Mesodermal cell (in vitro differentiated cells): ENCODE measurements around the gene TAL1.
A peak's percentile ranks its signal among the peaks of the same experiment; 100 is the strongest.

Source experiments
- H3K27ac ChIP-seq: 2 replicates; pipeline ENCODE4 v1.7.0; 2013; ENCODE audit warnings: mild to moderate bottlenecking, low read depth, low read length, moderate library complexity; ENCODE audit not compliant: severe bottlenecking
- H3K36me3 ChIP-seq: 2 replicates; pipeline ENCODE4 v1.7.1; 2013; ENCODE audit warnings: mild to moderate bottlenecking, low read length, moderate library complexity; ENCODE audit not compliant: control insufficient read depth, insufficient read depth
- H3K4me1 ChIP-seq: one replicate; pipeline ENCODE4 v1.7.1; 2013; ENCODE audit warnings: mild to moderate bottlenecking, low read length; ENCODE audit not compliant: insufficient read depth, control insufficient read depth, poor library complexity, severe bottlenecking
- H3K4me3 ChIP-seq: 2 replicates; pipeline ENCODE4 v1.7.0; 2013; ENCODE audit warnings: low read length, control low read depth, mild to moderate bottlenecking; ENCODE audit not compliant: insufficient read depth, poor library complexity, severe bottlenecking; ENCODE audit errors: extremely low read depth
- H3K9me3 ChIP-seq: 2 replicates; pipeline ENCODE4 v1.7.1; 2013; ENCODE audit warnings: mild to moderate bottlenecking, low read length, moderate library complexity; ENCODE audit not compliant: control insufficient read depth
- WGBS, 2 experiments: methylation state at CpG; one replicate each; pipeline ENCODE4 v1.1.5; 2013; ENCODE audit warnings: missing lambda C conversion rate in 2 of 2; ENCODE audit not compliant: insufficient coverage in 2 of 2; 5-methylcytosine and 5-hydroxymethylcytosine counted together

The TAL1 gene

GRCh38 chr1:47229031-47229885, 2.8 kb downstream of the TAL1 start:
- H3K4me1 ChIP-seq, result peaks cover 16% of the 10 kb centered on the region
- H3K4me3 ChIP-seq, result peak overlapping the region; percentile 37
- WGBS, 2 experiments, result 3 to 6% methylated on average over 11 to 13 of the region's 35 CpGs
- no peaks in the 10 kb centered on the region for H3K9me3 ChIP-seq
- no peaks in the 10 kb centered on the region for H3K36me3 ChIP-seq
- H3K27ac ChIP-seq, result no peak overlapping the region

- Histone ChIP-seq H3K27ac (no peak overlapping the region), H3K36me3 (no peaks in the 10 kb centered on the region), H3K9me3 (no peaks in the 10 kb centered on the region), H3K4me1 (peaks cover 14% of the 10 kb centered on the region), H3K4me3 (peak overlapping the region; percentile 37)
- 23 to 28% methylated on average over 8 to 11 of the region's 12 CpGs for WGBS, 2 experiments
Observed at GRCh38 chr1:47228644-47229030, 3.4 kb downstream of the TAL1 start.

- H3K4me1 ChIP-seq, result peaks cover 14% of the 10 kb centered on the region
- WGBS, 2 experiments, result 40 to 42% methylated on average over 4 to 5 of the region's 7 CpGs
Observed at GRCh38 chr1:47227341-47228232, 4.4 kb downstream of the TAL1 start.

GRCh38 chr1:47226839-47227215, 5.2 kb downstream of the TAL1 start:
- H3K9me3 ChIP-seq, result no peaks in the 10 kb centered on the region
- peaks cover 14% of the 10 kb centered on the region for H3K4me1 ChIP-seq
- 48 to 49% methylated on average over 3 to 4 of the region's 4 CpGs for WGBS, 2 experiments
- H3K4me3 ChIP-seq, result no peak overlapping the region
- H3K27ac ChIP-seq, result no peak overlapping the region
- H3K36me3 ChIP-seq, result no peaks in the 10 kb centered on the region

More at GRCh38 chr1:47227341-47228232, 4.4 kb downstream of the TAL1 start:
- Histone ChIP-seq H3K4me3 (no peak overlapping the region), H3K9me3 (no peaks in the 10 kb centered on the region), H3K27ac (no peak overlapping the region), H3K36me3 (no peaks in the 10 kb centered on the region)

GRCh38 chr1:47226121-47226838, 5.7 kb downstream of the TAL1 start:
- no peak overlapping the region for H3K27ac ChIP-seq
- no peaks in the 10 kb centered on the region for H3K36me3 ChIP-seq
- H3K4me1 ChIP-seq, result peaks cover 10% of the 10 kb centered on the region
- peak overlapping the region; percentile 31 for H3K4me3 ChIP-seq
- WGBS, 2 experiments, result 0% methylated on average over 4 to 6 of the region's 19 CpGs
- no peaks in the 10 kb centered on the region for H3K9me3 ChIP-seq

- H3K4me3 ChIP-seq, result peak overlapping the region; percentile 31
- no peaks in the 10 kb centered on the region for H3K9me3 ChIP-seq
- H3K4me1 ChIP-seq, result peaks cover 7% of the 10 kb centered on the region
- 0 to 1% methylated on average over 44 to 66 of the region's 79 CpGs for WGBS, 2 experiments
- no peaks in the 10 kb centered on the region for H3K36me3 ChIP-seq
- H3K27ac ChIP-seq, result no peak overlapping the region
Observed at GRCh38 chr1:47225430-47226100, 6.5 kb downstream of the TAL1 start.

GRCh38 chr1:47224676-47225399, 7.2 kb downstream of the TAL1 start:
- peak overlapping the region; percentile 31 for H3K4me3 ChIP-seq
- peaks cover 2% of the 10 kb centered on the region for H3K4me1 ChIP-seq
- H3K9me3 ChIP-seq, result no peaks in the 10 kb centered on the region
- H3K36me3 ChIP-seq, result no peaks in the 10 kb centered on the region
- no peak overlapping the region for H3K27ac ChIP-seq
- 0 to 1% methylated on average over 13 to 15 of the region's 30 CpGs for WGBS, 2 experiments

- 33 to 35% methylated on average over 1 to 4 of the region's 9 CpGs for WGBS, 2 experiments
- Histone ChIP-seq H3K36me3 (no peaks in the 10 kb centered on the region), H3K4me3 (peak overlapping the region; percentile 31), H3K9me3 (no peaks in the 10 kb centered on the region), H3K27ac (no peak overlapping the region), H3K4me1 (no peaks in the 10 kb centered on the region)
Observed at GRCh38 chr1:47223921-47224675, 7.9 kb downstream of the TAL1 start.

- H3K4me1 ChIP-seq, result no peaks in the 10 kb centered on the region
- H3K9me3 ChIP-seq, result no peaks in the 10 kb centered on the region
- no peak overlapping the region for H3K4me3 ChIP-seq
- no peaks in the 10 kb centered on the region for H3K36me3 ChIP-seq
- 56 to 65% methylated on average over 7 to 8 of the region's 10 CpGs for WGBS, 2 experiments
- H3K27ac ChIP-seq, result no peak overlapping the region
Observed at GRCh38 chr1:47223174-47223920, 8.7 kb downstream of the TAL1 start.
